Coronary artery (tissue), 2 donors: ENCODE data around the gene TNNI3K.

Source experiments
- DNase-seq: peaks from one replicate; pipeline ENCODE4 v3.0.0-alpha.2; 2017; ENCODE audit warnings: low spot score
- H3K27ac ChIP-seq, 2 donors: fragments of 200-600 bp; sonication (generic); one replicate each; pipeline ENCODE4 v1.5.1; 2016 to 2019
- H3K4me3 ChIP-seq: fragments of 200-600 bp; sonication (generic); 2 replicates; pipeline ENCODE4 v1.5.1; 2016; ENCODE audit warnings: mild to moderate bottlenecking, moderate library complexity
- TF ChIP-seq, protein P1 (sequence below): fragments of 200-600 bp; sonication (generic); IDR thresholded peaks from one replicate; pipeline ENCODE4 v1.5.1; 2019; ENCODE audit warnings: antibody characterized with exemption

The TNNI3K gene

DNA sequence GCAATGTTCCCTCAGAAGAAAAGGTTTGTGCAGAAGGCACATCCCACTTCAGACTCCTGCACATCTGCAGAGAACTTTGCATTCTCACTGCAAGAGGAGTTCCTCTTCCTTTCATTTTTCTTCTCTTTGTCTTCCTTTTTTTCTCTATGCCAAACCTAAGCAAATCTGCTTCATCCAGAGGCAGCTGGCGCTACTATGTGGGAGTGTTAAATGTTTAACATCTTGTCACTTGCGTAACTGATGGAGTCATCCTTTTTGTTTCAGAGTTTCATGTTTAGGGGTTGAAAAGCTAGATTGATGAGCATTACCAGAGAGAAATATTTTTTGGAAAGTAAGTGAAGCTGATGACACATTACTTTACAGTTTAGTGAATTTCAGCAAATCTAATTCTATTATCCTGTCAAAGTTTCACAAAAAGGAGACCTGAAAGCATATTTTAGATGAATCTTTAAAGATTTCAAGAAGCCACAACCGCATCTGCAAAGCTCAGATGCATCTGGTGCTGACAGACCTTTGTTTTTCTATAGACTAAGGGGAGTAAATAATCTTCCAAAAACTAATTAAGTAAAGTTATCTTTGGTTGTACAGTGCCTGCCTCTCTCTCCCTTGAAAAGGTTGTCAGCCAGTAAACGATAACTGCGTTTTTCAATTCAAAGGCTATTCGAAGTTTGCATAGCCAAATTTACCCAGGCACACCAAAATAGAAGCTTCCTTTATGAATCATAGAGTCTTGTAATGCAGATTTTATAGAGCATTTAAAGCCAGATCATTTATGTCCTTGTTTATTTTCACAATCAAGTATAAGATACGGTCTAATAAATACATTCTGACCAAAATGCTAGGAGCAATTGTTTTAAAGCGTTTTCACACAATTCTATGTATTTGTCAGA, 278.5 kb downstream of the TNNI3K start:
- TF ChIP-seq, protein P1, sequence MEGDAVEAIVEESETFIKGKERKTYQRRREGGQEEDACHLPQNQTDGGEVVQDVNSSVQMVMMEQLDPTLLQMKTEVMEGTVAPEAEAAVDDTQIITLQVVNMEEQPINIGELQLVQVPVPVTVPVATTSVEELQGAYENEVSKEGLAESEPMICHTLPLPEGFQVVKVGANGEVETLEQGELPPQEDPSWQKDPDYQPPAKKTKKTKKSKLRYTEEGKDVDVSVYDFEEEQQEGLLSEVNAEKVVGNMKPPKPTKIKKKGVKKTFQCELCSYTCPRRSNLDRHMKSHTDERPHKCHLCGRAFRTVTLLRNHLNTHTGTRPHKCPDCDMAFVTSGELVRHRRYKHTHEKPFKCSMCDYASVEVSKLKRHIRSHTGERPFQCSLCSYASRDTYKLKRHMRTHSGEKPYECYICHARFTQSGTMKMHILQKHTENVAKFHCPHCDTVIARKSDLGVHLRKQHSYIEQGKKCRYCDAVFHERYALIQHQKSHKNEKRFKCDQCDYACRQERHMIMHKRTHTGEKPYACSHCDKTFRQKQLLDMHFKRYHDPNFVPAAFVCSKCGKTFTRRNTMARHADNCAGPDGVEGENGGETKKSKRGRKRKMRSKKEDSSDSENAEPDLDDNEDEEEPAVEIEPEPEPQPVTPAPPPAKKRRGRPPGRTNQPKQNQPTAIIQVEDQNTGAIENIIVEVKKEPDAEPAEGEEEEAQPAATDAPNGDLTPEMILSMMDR = no peak
- no peak for DNase-seq
- H3K4me3 ChIP-seq = no peak overlapping the region

GRCh38 chr1:74517599-74518051, 282.4 kb downstream of the TNNI3K start:
- Histone ChIP-seq H3K4me3 (no peak overlapping the region), H3K27ac (no peak overlapping the region)
- TF ChIP-seq, protein P1 = no peak
- no peak for DNase-seq

More for the DNA sequence above, 278.5 kb downstream of the TNNI3K start:
- no peak overlapping the region for H3K27ac ChIP-seq

GRCh38 chr1:74522148-74522547, 287.0 kb downstream of the TNNI3K start:
- no peak for DNase-seq
- H3K4me3 ChIP-seq = no peak overlapping the region
- no peak overlapping the region for H3K27ac ChIP-seq
- TF ChIP-seq, protein P1 = no peak

DNA sequence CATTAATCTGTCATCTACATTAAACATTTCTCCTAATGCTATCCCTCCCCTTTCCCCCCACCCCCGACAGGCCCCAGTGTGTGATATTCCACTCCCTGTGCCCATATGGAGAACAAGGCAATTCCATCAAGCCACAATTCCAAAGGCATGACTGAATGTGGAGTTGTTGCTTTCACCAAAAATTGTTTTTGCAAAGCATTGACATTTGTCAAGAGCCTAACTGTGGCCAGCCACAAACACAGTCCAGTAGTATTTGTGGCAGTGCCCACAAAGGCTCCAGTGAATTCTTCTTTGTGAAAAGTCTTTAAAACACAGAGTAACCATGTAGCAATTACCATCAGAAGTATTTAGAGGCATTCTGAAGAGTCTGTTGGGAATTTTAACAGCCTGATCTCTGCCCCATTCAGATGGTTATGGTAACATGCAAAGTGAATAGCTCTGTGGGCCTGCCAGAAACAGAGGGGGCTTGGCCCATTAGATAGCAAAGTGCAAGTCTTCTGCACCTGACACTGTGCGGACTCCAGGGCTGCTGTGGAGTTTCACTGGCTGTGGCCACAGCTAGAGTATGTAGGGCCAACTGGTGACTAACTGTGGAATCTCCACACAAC, 288.8 kb downstream of the TNNI3K start:
- Histone ChIP-seq H3K27ac (no peak overlapping the region), H3K4me3 (no peak overlapping the region)
- no peak for DNase-seq
- TF ChIP-seq, protein P1 = no peak

- H3K27ac ChIP-seq = no peak overlapping the region
- TF ChIP-seq, protein P1 = no peak
- DNase-seq = no peak
- no peak overlapping the region for H3K4me3 ChIP-seq
These were observed 291.5 kb downstream of the TNNI3K start for GRCh38 chr1:74526708-74527107.

GRCh38 chr1:74528123-74528522, 292.9 kb downstream of the TNNI3K start:
- TF ChIP-seq, protein P1 = no peak
- Histone ChIP-seq H3K4me3 (no peak overlapping the region), H3K27ac (no peak overlapping the region)
- DNase-seq = no peak

DNA sequence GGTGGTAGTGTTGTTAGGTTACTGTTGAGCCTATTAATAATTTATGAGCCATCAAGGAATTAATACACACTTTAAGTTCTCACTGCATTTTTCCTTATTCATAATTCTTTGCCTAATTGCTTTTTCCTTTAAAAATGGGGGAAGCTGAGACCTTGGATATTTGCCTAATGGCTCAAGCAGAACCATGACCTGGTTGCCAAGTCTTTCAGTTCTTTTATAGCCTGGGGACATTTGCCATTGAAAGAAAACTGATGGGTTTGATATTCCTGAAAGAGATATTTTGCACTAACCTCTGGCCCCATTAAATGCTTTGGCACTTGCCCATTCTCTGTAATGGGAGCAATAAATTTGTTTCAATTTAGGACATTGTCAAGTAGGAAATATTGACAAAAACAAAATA, 295.7 kb downstream of the TNNI3K start:
- H3K4me3 ChIP-seq = no peak overlapping the region
- DNase-seq = no peak
- TF ChIP-seq, protein P1 = no peak
- H3K27ac ChIP-seq = no peak overlapping the region
